Ishikawa (cell line): Measurements from ENCODE around the gene TGFBR3L.

Experiments
- EP300 ChIP-seq: IDR thresholded peaks from 2 replicates; pipeline ENCODE4 v1.6.1; 2012; ENCODE audit warnings: borderline replicate concordance
- TF ChIP-seq, protein P1 (sequence below): IDR thresholded peaks from 2 replicates; pipeline ENCODE4 v1.6.1; 2012

DNA sequence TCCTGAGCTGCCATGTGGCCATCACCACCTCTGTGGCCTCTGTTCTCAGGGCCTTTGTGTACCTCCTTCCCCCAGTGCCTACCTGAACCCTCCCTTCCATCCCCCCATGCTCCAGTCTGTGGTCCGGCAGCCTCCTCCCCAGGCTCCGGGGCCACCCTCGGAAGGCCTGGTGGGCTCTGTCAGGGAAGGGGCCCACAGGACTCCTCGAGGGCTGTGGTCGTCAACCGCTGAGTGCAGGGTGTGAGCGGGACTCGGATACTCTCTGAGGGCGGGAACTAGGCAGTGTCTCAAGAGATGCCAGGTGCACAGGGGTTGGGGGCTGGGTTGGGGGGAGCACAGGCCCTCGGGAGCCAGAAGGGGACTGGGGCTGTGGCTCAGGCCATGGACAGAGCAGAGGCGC is 7.1 kb upstream of the TGFBR3L start:
- no peak for TF ChIP-seq EP300
- TF ChIP-seq, protein P1, sequence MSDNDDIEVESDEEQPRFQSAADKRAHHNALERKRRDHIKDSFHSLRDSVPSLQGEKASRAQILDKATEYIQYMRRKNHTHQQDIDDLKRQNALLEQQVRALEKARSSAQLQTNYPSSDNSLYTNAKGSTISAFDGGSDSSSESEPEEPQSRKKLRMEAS: no peak
